Gastroesophageal sphincter (tissue), 3 donors: ENCODE data around the gene HS2ST1.

Source experiments
- CTCF ChIP-seq, 4 experiments: fragments of 200-600 bp in 2 of 4; fragments of 450-650 bp in 2 of 4; sonication (generic) in 1 of 4; IDR thresholded peaks; one replicate each; pipeline ENCODE4 v1.5.1; 2017 to 2019; ENCODE audit warnings: antibody characterized with exemption in 4 of 4, mild to moderate bottlenecking in 2 of 4, moderate library complexity in 2 of 4
- POLR2A ChIP-seq, 2 donors: fragments of 450-650 bp; IDR thresholded peaks; one replicate each; pipeline ENCODE4 v1.6.1; 2017; ENCODE audit warnings: antibody characterized with exemption in 2 of 2, mild to moderate bottlenecking in 2 of 2, moderate library complexity in 1 of 2
- POLR2AphosphoS5 ChIP-seq: sonication (generic); formaldehyde crosslinking; IDR thresholded peaks from one replicate; pipeline ENCODE4 v1.6.1; 2017; ENCODE audit warnings: antibody characterized with exemption

- TF ChIP-seq CTCF (IDR thresholded peaks at IDR 0.05) (no peak), POLR2A (IDR thresholded peaks at IDR 0.05) (peak in 1 of 2 donors; percentile 54), POLR2AphosphoS5 (peak; percentile 15)
These were observed at the start of gene HS2ST1 for GRCh38 chr1:86914601-86914997.
